OCI-M1 (cell line): Measurements from ENCODE around the gene MYH7.
"Not testable (repeated sequence)": the region's sequence is repeated elsewhere in the genome, so short reads cannot be mapped to it uniquely, and the experiment has no call there.

Source experiments
- DNase-seq: peaks from one replicate; lab custom pipeline; 2025; lab: John Stamatoyannopoulos, UW

MYH7 gene

GRCh38 chr14:23430016-23430722 is 5.3 kb downstream of the MYH7 start:
- DNase-seq = no peak

GRCh38 chr14:23428686-23429495 is 6.6 kb downstream of the MYH7 start:
- DNase-seq = no peak

- DNase-seq = not testable (repeated sequence)
Measured at GRCh38 chr14:23425798-23426197, 9.7 kb downstream of the MYH7 start.

- no peak for DNase-seq
Measured at GRCh38 chr14:23425169-23425568, 10.3 kb downstream of the MYH7 start.

GRCh38 chr14:23423657-23424056 is 11.8 kb downstream of the MYH7 start:
- no peak for DNase-seq

GRCh38 chr14:23421594-23421993 is 13.9 kb downstream of the MYH7 start:
- no peak for DNase-seq

- DNase-seq = not testable (repeated sequence)
Measured at GRCh38 chr14:23419646-23420045, 15.8 kb downstream of the MYH7 start.

- no peak for DNase-seq
Measured at GRCh38 chr14:23418021-23418420, 17.4 kb downstream of the MYH7 start.

- not testable (repeated sequence) for DNase-seq
Measured at GRCh38 chr14:23417269-23417668, 18.2 kb downstream of the MYH7 start.

- DNase-seq = no peak
Measured at GRCh38 chr14:23416801-23417200, 18.7 kb downstream of the MYH7 start.

GRCh38 chr14:23415821-23416778 is 19.4 kb downstream of the MYH7 start:
- DNase-seq = no peak

- no peak for DNase-seq
Measured at GRCh38 chr14:23414906-23415820, 20.3 kb downstream of the MYH7 start.

GRCh38 chr14:23414254-23414653 is 21.2 kb downstream of the MYH7 start:
- no peak for DNase-seq

- DNase-seq = no peak
Measured at GRCh38 chr14:23413681-23414080, 21.8 kb downstream of the MYH7 start.

GRCh38 chr14:23411563-23412525 is 23.6 kb downstream of the MYH7 start:
- DNase-seq = no peak

GRCh38 chr14:23409966-23410635 is 25.4 kb downstream of the MYH7 start:
- no peak for DNase-seq

GRCh38 chr14:23409475-23409874 is 26.0 kb downstream of the MYH7 start:
- DNase-seq = no peak

- no peak for DNase-seq
Measured at GRCh38 chr14:23408307-23408630, 27.2 kb downstream of the MYH7 start.

- DNase-seq = no peak
Measured at GRCh38 chr14:23407516-23408306, 27.7 kb downstream of the MYH7 start, which contains the start of gene MYH6. MYH6 (minus strand) TSS chr14:23408273; CDS start chr14:23407223, 1,050 bp downstream.
